Mucosa of descending colon (tissue), 3 donors: ENCODE data around the gene SLC12A6. TPM values are rescaled to one million over a fixed set of nuclear protein-coding genes. Genes with fewer than 3 reads are reported as not detected.
"Not testable (repeated sequence)": the region's sequence is repeated elsewhere in the genome, so short reads cannot be mapped to it uniquely, and the experiment has no call there.

Experiments used
- ATAC-seq: fragments of 200-7000 bp; cut with Tn5 transposase; one replicate; pipeline ENCODE4 v1.9.1; 2020; ENCODE audit warnings: mild to moderate bottlenecking, moderate library complexity
- DNase-seq, 3 donors: peaks; one replicate each; pipeline ENCODE4 v3.0.0-alpha.2; 2020
- H3K36me3 ChIP-seq: fragments of 200-600 bp; one replicate; pipeline ENCODE4 v1.8.0; 2021; ENCODE audit warnings: low read depth, mild to moderate bottlenecking
- H3K4me1 ChIP-seq: fragments of 200-600 bp; one replicate; pipeline ENCODE4 v1.8.0; 2021; ENCODE audit warnings: low read depth, mild to moderate bottlenecking
- H3K4me3 ChIP-seq: fragments of 200-600 bp; one replicate; pipeline ENCODE4 v1.8.0; 2021; ENCODE audit warnings: mild to moderate bottlenecking
- H3K9me3 ChIP-seq: fragments of 200-600 bp; one replicate; pipeline ENCODE4 v1.8.0; 2021; ENCODE audit warnings: mild to moderate bottlenecking
- intact Hi-C, 2 donors: fragments of 100-400 bp; cut with DNase I in 1 of 2; cut with micrococcal nuclease in 1 of 2; formaldehyde crosslinking; loops; one replicate each; pipeline versions ENCODE4 v1.11.0 to v1.11.1; 2022; cut with DNase I, micrococcal nuclease
- total RNA-seq, 3 donors: library from RNA; stranded (reverse); fragmentation: NEBNext Ultra II Directional in 2 of 3; extraction: Animal tissue kit (Norgen Biotek cat#: 25700) in 2 of 3; gene quantifications; one replicate each; pipeline versions ENCODE4 v1.2.1 to v1.2.4, GENCODE V29; 2021 to 2023
- TF ChIP-seq, protein P1 (sequence below): fragments of 200-600 bp; IDR thresholded peaks from one replicate; pipeline ENCODE4 v1.8.0; 2022; ENCODE audit warnings: antibody characterized with exemption, mild to moderate bottlenecking
- donor health status: DM: no; HTN: no; CAD: no; lungs with moderate emphysema.
- donor health status: DM: no; HTN: no; CAD: no.
- donor health status: DM: no; HTN: yes; CAD: no.

Gene SLC12A6
- total RNA-seq, 3 donors from 2014 or later: 17.7 to 26.2 (median 23.2) TPM

DNA sequence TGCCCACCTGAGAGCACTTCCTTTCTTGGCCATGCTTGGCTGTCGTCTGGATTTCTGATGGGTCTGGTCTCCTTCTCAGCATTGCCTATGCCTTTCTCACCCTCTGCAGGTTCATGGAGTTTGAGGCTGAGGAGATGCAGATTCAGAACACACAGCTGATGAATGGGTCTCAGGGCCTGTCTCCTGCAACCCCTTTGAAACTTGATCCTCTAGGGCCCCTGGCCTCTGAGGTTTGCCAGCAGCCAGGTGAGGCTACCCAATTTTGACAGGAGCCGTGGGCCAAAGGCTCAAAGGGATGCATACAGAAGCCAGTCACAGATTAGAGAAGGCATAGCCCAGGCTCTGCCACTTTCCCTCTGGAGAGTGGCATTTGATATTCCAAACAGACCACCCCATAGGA lies 16.0 kb upstream of the SLC12A6 start:
- Histone ChIP-seq H3K4me1 (no peaks in the 10 kb centered on the region), H3K4me3 (no peak overlapping the region), H3K9me3 (no peaks in the 10 kb centered on the region), H3K36me3 (no peaks in the 10 kb centered on the region)
- intact Hi-C loops: no loop called here
- DNase-seq: no peak
- ATAC-seq: no peak
- TF ChIP-seq, protein P1, sequence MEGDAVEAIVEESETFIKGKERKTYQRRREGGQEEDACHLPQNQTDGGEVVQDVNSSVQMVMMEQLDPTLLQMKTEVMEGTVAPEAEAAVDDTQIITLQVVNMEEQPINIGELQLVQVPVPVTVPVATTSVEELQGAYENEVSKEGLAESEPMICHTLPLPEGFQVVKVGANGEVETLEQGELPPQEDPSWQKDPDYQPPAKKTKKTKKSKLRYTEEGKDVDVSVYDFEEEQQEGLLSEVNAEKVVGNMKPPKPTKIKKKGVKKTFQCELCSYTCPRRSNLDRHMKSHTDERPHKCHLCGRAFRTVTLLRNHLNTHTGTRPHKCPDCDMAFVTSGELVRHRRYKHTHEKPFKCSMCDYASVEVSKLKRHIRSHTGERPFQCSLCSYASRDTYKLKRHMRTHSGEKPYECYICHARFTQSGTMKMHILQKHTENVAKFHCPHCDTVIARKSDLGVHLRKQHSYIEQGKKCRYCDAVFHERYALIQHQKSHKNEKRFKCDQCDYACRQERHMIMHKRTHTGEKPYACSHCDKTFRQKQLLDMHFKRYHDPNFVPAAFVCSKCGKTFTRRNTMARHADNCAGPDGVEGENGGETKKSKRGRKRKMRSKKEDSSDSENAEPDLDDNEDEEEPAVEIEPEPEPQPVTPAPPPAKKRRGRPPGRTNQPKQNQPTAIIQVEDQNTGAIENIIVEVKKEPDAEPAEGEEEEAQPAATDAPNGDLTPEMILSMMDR: no peak

DNA sequence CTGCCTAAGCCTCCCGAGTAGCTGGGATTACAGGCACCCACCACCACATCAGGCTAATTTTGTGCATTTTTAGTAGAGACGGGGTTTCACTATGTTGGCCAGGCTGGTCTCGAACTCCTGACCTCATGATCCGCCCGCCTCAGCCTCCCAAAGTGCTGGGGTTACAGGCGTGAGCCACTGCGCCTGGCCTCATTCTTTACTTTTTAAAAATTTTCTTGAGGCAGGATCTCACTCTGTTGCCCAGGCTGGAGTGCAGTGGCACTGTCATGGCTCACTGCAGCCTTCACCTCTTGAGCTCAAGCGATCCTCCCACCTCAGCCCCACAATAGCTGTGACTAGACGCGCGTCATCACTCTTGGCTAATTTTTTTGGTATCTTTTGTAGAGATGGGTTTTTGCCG lies 15.4 kb upstream of the SLC12A6 start:
- H3K9me3 ChIP-seq, H3K4me1 ChIP-seq, ATAC-seq, intact Hi-C loops, H3K36me3 ChIP-seq, DNase-seq, H3K4me3 ChIP-seq: not testable (repeated sequence)

DNA sequence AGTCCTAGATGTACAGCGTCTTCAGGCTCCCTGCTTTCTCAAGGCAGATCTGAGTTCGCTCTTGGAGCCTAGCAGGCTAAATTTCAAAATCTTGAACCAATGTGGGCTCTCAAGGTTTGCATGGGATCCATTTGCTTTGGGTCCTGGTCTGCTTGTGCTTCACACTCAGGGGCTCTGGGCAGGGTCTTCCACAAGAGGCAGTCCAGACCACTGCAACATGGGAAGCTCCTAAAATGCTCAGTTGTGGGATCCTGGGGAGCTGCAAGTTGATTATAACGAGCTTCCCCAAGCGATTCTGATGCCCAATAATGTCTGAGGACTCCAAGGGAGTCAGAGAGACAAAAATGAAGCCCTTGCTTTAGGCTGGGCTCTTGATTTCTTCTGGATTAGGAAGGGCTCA lies 12.2 kb upstream of the SLC12A6 start:
- no peaks in the 10 kb centered on the region for H3K36me3 ChIP-seq
- H3K4me1 ChIP-seq: no peaks in the 10 kb centered on the region
- intact Hi-C loops: no loop called here
- no peaks in the 10 kb centered on the region for H3K9me3 ChIP-seq
- DNase-seq (no peak), ATAC-seq (no peak)
- H3K4me3 ChIP-seq: no peak overlapping the region
- TF ChIP-seq, protein P1: no peak

DNA sequence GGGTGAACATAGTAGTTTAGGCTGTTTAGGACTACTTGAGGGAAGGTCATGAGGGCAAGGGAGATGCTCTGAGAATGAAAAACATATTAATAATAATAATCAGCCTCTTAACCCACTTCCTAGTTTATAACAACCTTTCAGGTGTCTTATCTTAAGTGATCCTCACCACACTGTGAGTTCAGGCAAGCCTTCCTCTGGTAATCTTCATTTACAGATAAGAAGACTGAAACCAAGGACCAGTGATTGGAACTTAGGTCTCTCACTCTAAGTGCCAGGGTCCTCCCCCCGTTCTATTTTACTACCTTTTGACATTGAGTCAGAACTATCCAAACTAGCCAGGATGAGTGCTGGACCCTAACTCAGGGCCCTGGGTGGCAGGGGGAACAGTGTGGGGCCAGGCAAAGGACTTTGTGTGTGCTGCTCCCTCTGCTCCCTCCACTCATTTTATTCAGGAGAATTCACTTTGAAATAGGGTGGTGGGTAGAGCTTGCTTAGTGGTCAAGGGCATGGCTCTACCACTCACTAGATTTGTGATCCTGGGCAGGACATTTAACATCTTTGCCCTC lies 11.2 kb upstream of the SLC12A6 start:
- TF ChIP-seq, protein P1: no peak
- Histone ChIP-seq H3K4me1 (no peaks in the 10 kb centered on the region), H3K4me3 (no peak overlapping the region), H3K36me3 (no peaks in the 10 kb centered on the region), H3K9me3 (no peaks in the 10 kb centered on the region)
- no peak for ATAC-seq
- no peak for DNase-seq
- intact Hi-C loops: no loop called here

DNA sequence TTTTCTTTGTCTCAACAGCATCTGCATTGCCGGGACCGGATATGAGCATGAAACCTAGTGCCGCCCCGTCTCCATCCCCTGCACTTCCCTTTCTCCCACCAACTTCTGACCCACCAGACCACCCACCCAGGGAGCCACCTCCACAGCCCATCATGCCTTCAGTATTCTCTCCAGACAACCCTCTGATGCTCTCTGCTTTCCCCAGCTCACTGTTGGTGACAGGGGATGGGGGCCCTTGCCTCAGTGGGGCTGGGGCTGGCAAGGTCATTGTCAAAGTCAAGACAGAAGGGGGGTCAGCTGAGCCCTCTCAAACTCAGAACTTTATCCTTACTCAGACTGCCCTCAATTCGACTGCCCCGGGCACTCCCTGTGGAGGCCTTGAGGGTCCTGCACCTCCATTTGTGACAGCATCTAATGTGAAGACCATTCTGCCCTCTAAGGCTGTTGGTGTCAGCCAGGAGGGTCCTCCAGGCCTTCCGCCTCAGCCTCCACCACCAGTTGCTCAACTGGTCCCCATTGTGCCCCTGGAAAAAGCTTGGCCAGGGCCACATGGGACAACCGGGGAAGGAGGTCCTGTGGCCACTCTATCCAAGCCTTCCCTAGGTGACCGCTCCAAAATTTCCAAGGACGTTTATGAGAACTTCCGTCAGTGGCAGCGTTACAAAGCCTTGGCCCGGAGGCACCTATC lies 10.5 kb upstream of the SLC12A6 start:
- TF ChIP-seq, protein P1: no peak
- ATAC-seq (no peak), DNase-seq (no peak)
- H3K4me1 ChIP-seq: no peaks in the 10 kb centered on the region
- H3K9me3 ChIP-seq: no peaks in the 10 kb centered on the region
- no peak overlapping the region for H3K4me3 ChIP-seq
- H3K36me3 ChIP-seq: no peaks in the 10 kb centered on the region
- intact Hi-C loops: no loop called here

DNA sequence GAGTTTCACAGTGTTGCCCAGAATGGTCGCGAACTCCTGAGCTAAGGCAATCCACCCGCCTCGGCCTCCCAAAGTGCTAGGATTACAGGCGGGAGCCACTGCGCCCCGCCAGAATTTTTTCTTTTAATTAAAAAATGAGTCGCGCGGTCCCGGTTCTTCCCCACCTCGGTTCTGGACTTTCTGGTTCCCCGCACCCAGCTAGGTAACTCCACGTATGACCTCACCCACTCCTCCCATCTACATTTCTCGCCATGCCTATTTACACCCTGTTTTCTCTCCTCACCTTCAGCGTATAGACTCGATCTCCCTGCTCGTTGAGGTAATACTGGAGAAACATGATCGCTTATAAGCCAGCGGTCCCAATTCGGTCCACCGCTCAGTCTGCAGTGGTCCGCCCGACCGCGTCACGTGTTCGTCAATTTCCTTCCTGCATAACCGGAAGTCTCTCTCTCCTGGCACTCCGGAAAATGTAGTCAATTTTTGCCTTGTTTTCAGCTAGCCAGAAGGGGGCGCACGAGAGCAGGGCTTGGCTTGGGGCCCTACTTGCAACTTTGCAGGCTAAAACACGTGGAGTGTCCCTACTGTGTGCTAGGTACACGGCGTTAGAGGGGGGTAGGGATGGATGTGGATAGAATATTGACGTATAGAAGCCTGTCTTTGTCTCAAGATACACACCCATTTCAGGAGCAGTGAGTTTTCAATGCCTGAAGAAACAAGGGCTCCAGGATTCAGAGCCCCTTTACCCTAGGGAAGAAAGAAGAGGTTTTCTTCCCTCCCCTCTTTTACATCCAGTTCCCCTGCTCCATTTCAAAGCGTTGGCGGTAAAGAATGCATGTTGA lies 5.4 kb upstream of the SLC12A6 start, which contains the start of the genes NOP10 and NUTM1:
TSS of gene NOP10 (minus strand) at position 400 of the 839 bp plus-strand sequence. CDS start at position 337, 63 bp downstream.
TSS of gene NUTM1 (plus strand) at position 579 of the 839 bp plus-strand sequence. CDS start 382 bp downstream, outside the sequence.
- DNase-seq (peak; percentile 93 to 95 (median 94)), ATAC-seq (peak; percentile 99)
- no peaks in the 10 kb centered on the region for H3K4me1 ChIP-seq
- no peaks in the 10 kb centered on the region for H3K9me3 ChIP-seq
- intact Hi-C loops: loop anchor here in 1 of 2 donors (2.0 kb wide), 1 partner anchor 24 kb away; the partner anchor contains the start of gene LPCAT4
- no peaks in the 10 kb centered on the region for H3K36me3 ChIP-seq
- H3K4me3 ChIP-seq: peak within 1 kb of the TSS; percentile 68
- TF ChIP-seq, protein P1: peak; percentile 92

DNA sequence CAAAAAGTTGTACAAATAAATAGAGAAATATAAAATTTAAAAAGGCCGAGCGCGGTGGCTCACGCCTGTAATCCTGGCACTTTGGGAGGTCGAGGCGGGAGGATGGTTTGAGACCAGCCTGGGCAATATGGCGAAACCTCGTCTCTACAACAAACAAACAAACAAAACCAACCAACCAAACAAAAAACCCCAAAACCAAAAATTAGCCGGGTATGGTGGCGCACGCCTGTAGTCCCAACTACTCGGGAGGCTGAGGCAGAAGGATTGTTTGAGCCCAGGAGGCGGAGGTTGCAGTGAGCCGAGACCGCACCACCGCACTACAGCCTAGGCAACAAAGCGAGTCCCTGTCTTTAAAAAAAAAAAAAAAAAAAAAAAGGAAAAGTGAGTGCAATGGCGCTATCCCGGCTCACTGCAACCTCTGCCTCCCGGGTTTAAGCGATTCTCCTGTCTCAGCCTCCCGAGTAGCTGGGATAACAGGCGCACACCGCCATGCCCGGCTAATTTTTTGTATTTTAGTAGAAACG lies 4.7 kb upstream of the SLC12A6 start:
- ATAC-seq, H3K9me3 ChIP-seq, DNase-seq, H3K4me1 ChIP-seq, H3K36me3 ChIP-seq: not testable (repeated sequence)
- peak overlapping the region; percentile 68 for H3K4me3 ChIP-seq
- intact Hi-C loops: loop anchor here in 1 of 2 donors (2.0 kb wide), 1 partner anchor 25 kb away; the partner anchor contains the start of gene LPCAT4
